IMR-90 (cell line): ENCODE data around the gene MYO10. TPM values are rescaled to one million over a fixed set of nuclear protein-coding genes. Genes with fewer than 3 reads are reported as not detected.

Source experiments
- ATAC-seq: fragments of 200-7000 bp; cut with Tn5 transposase; 2 replicates; pipeline ENCODE4 v1.9.1; 2020; ENCODE audit warnings: low read depth, mild to moderate bottlenecking, moderate library complexity
- BruUV-seq: library from RNA; stranded (reverse); fragments of 400-500 nt; replicated peaks from 2 replicates; lab custom pipeline; 2021; lab: Mats Ljungman, UMichigan
- CTCF ChIA-PET: fragments of 300-600 bp; formaldehyde crosslinking; extraction: SDS; loops from one replicate; lab custom pipeline; 2021; ENCODE audit warnings: antibody characterized with exemption; lab: Yijun Ruan, JAX
- POLR2A ChIA-PET: fragments of 300-600 bp; sonication (Branson Sonifier 250); formaldehyde crosslinking; loops from one replicate; lab custom pipeline; 2022; ENCODE audit warnings: antibody characterized with exemption; ENCODE audit not compliant: unreplicated experiment; lab: Charles Lee
- DNase-seq: peaks from one replicate; pipeline ENCODE4 v3.0.0; 2013
- H2AFZ ChIP-seq: replicated peaks from 2 replicates; pipeline ENCODE3; 2013; ENCODE audit warnings: low read length, mild to moderate bottlenecking; ENCODE audit not compliant: poor library complexity
- H2AK5ac ChIP-seq: 2 replicates; pipeline ENCODE4 v1.6.1; 2013; ENCODE audit warnings: low read depth, low read length, inconsistent platforms
- H2AK9ac ChIP-seq: replicated peaks from 2 replicates; pipeline ENCODE3; 2013; ENCODE audit warnings: mild to moderate bottlenecking, low read depth, low read length, moderate library complexity; ENCODE audit not compliant: poor library complexity
- H2BK120ac ChIP-seq: 2 replicates; pipeline ENCODE4 v1.6.1; 2013; ENCODE audit warnings: low read depth, low read length, inconsistent platforms
- H2BK15ac ChIP-seq: 3 replicates; pipeline ENCODE4 v1.6.1; 2013; ENCODE audit warnings: low read depth, low read length, inconsistent platforms
- H2BK20ac ChIP-seq: 2 replicates; pipeline ENCODE4 v1.6.1; 2013; ENCODE audit warnings: low read depth, mild to moderate bottlenecking, inconsistent platforms, low read length, moderate library complexity
- H2BK5ac ChIP-seq: 2 replicates; pipeline ENCODE4 v1.6.1; 2013; ENCODE audit warnings: mild to moderate bottlenecking, low read depth, low read length, inconsistent platforms; ENCODE audit not compliant: poor library complexity, severe bottlenecking
- H3K14ac ChIP-seq: replicated peaks from 2 replicates; pipeline ENCODE4 v1.6.1; 2013; ENCODE audit warnings: low read depth, low read length, inconsistent platforms
- H3K18ac ChIP-seq: 2 replicates; pipeline ENCODE4 v1.6.1; 2013; ENCODE audit warnings: low read depth, low read length, control low read depth
- H3K23ac ChIP-seq: 2 replicates; pipeline ENCODE4 v1.6.1; 2013; ENCODE audit warnings: low read depth, low read length, inconsistent platforms
- H3K27ac ChIP-seq: 2 replicates; pipeline ENCODE4 v1.5.1; 2013; ENCODE audit warnings: mild to moderate bottlenecking, control low read depth, low read length; ENCODE audit not compliant: insufficient read depth
- H3K27me3 ChIP-seq: 2 replicates; pipeline ENCODE4 v1.6.1; 2013; ENCODE audit warnings: low read length; ENCODE audit not compliant: control insufficient read depth, insufficient read depth
- H3K36me3 ChIP-seq: 2 replicates; pipeline ENCODE4 v1.6.1; 2013; ENCODE audit warnings: low read length, mixed read lengths; ENCODE audit not compliant: control insufficient read depth, insufficient read depth
- H3K4ac ChIP-seq: 2 replicates; pipeline ENCODE4 v1.6.1; 2013; ENCODE audit warnings: low read depth, low read length, inconsistent platforms
- H3K4me1 ChIP-seq: 2 replicates; pipeline ENCODE4 v1.6.1; 2013; ENCODE audit warnings: low read length, mixed read lengths; ENCODE audit not compliant: control insufficient read depth, insufficient read depth
- H3K4me2 ChIP-seq: 2 replicates; pipeline ENCODE4 v1.6.1; 2013; ENCODE audit warnings: low read depth, mild to moderate bottlenecking, control low read depth, low read length, moderate library complexity
- H3K4me3 ChIP-seq: 2 replicates; pipeline ENCODE4 v1.5.1; 2013; ENCODE audit warnings: low read depth, mild to moderate bottlenecking, control low read depth, low read length, moderate library complexity; ENCODE audit not compliant: insufficient read depth
- H3K56ac ChIP-seq: 2 replicates; pipeline ENCODE4 v1.6.1; 2013; ENCODE audit warnings: low read length, inconsistent platforms; ENCODE audit not compliant: insufficient read depth; ENCODE audit errors: extremely low read depth
- H3K79me1 ChIP-seq, 2 experiments: 2 replicates each; pipeline ENCODE4 v1.6.1; 2013; ENCODE audit warnings: low read length in 2 of 2, inconsistent platforms in 1 of 2, low read depth in 1 of 2
- H3K9ac ChIP-seq: 2 replicates; pipeline ENCODE4 v1.6.1; 2013; ENCODE audit warnings: low read depth, low read length, control low read depth
- H3K9me1 ChIP-seq: 2 replicates; pipeline ENCODE4 v1.6.1; 2013; ENCODE audit warnings: low read length, inconsistent platforms; ENCODE audit not compliant: insufficient read depth
- H3K9me3 ChIP-seq: 2 replicates; pipeline ENCODE4 v1.6.1; 2013; ENCODE audit warnings: low read length; ENCODE audit not compliant: control insufficient read depth, insufficient read depth
- H4K20me1 ChIP-seq: 2 replicates; pipeline ENCODE4 v1.6.1; 2013; ENCODE audit warnings: low read length, inconsistent platforms; ENCODE audit not compliant: insufficient read depth
- H4K5ac ChIP-seq: 2 replicates; pipeline ENCODE4 v1.6.1; 2013; ENCODE audit warnings: mild to moderate bottlenecking, low read depth, low read length, control low read depth
- H4K8ac ChIP-seq, 2 experiments: 2 replicates each; pipeline ENCODE4 v1.6.1; 2013; ENCODE audit warnings: low read depth in 2 of 2, low read length in 2 of 2, control low read depth in 1 of 2, inconsistent platforms in 1 of 2
- H4K91ac ChIP-seq: 2 replicates; pipeline ENCODE4 v1.6.1; 2013; ENCODE audit warnings: low read depth, low read length, inconsistent platforms; ENCODE audit not compliant: insufficient read depth
- BHLHE40 ChIP-seq: fragments of 150-350 bp; IDR thresholded peaks from 2 replicates; pipeline ENCODE4 v1.6.1; 2016; ENCODE audit warnings: mild to moderate bottlenecking, low read depth, low read length
- NFE2L2 ChIP-seq: fragments of 150-350 bp; IDR thresholded peaks from 2 replicates; pipeline ENCODE4 v1.6.1; 2016; ENCODE audit warnings: low read depth, mild to moderate bottlenecking, low read length
- RCOR1 ChIP-seq: IDR thresholded peaks from 2 replicates; pipeline ENCODE4 v1.6.1; 2012; ENCODE audit warnings: mild to moderate bottlenecking, low read length, improper control_type of control experiment; ENCODE audit not compliant: insufficient replicate concordance
- USF2 ChIP-seq: fragments of 150-350 bp; IDR thresholded peaks from 2 replicates; pipeline ENCODE4 v1.6.1; 2017; ENCODE audit warnings: mild to moderate bottlenecking, antibody characterized with exemption, low read length, low read depth
- WGBS, 2 experiments: methylation state at CpG; one replicate each; pipeline versions ENCODE4 v1.1.5 to v1.1.7; 2013; ENCODE audit warnings: missing lambda C conversion rate in 2 of 2; ENCODE audit not compliant: insufficient read length in 1 of 2; ENCODE audit errors: extremely low coverage in 2 of 2; 5-methylcytosine and 5-hydroxymethylcytosine counted together
- dilution Hi-C: fragments of 300-500 bp; cut with HindIII; formaldehyde crosslinking; loops from one replicate; pipeline ENCODE4 v1.14.3; 2018; ENCODE audit warnings: low sequenced_read_pairs; ENCODE audit not compliant: unreplicated experiment
- in situ Hi-C: fragments of 300-500 bp; cut with MboI; formaldehyde crosslinking; loops from 3 replicates; pipeline ENCODE4 v1.14.3; 2019; ENCODE audit warnings: low sequenced_read_pairs, inconsistent platforms, mixed read lengths
- intact Hi-C: fragments of 100-400 bp; cut with micrococcal nuclease; formaldehyde crosslinking; loops from 2 replicates; pipeline ENCODE4 v1.10.0; 2022
- polyA plus RNA-seq, 3 experiments: library from polyadenylated mRNA; depleted of rRNA; stranded (reverse); fragments of >200 nt; gene quantifications; 2 replicates each; pipeline ENCODE4 v1.2.3, GENCODE V29; 2012; ENCODE audit warnings: low replicate concordance in 1 of 3
- total RNA-seq: library from RNA; depleted of rRNA; stranded (reverse); fragments of >200 nt; gene quantifications from 2 replicates; pipeline ENCODE4 v1.2.3, GENCODE V29; 2012

Gene MYO10
- total and polyA plus RNA-seq, 2 of the 4 experiments (the other 2 are of a cell fraction): 39.9 to 115 TPM

DNA sequence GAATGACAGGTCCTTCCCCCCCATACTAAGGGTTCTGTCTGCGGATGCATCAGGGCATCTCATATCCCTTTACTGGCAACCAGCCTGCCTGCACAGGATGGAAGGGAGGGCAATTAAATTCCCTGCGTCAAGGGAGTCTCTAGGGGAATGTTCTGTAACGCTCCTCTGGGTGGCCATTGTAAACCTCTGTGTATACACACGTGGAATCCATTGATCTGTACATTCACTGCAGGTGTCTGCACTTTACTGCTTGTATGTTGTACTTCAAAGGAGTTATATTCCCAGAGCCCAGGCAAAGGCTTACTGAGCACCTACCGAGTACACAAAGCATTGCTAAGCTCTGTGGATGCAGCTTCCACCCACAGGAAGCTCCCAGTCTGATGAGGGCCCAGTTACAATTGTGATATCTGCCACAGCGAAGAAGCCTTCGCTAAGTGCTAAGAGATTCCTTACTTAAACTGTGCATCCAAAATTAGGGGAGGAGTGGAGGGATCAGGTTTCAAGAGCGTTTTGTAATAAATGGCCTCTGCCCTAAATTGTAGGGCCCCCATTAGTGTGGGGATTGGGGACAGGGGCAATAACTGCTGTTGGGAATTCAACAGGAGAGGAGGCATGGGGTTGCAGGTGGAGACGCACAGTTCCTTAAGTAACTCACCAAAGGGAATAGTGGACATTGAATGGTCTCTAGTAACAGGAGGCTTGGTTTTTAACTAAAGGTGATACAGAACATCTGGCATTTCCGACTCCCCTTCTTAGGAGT, 317.8 kb downstream of the MYO10 start:
- CTCF ChIA-PET: interaction anchor here (0.6 kb wide), 1 partner anchor 9 kb away, joined by 3 read pairs; no protein-coding TSS in a partner anchor
- H3K14ac ChIP-seq: no peak overlapping the region
- H3K4me3 ChIP-seq: no peak overlapping the region
- intact Hi-C loops (no loop called here), in situ Hi-C loops (no loop called here), dilution Hi-C loops (no loop called here)
- H4K91ac ChIP-seq: no peak overlapping the region
- no peak overlapping the region for H2BK120ac ChIP-seq
- H3K36me3 ChIP-seq: no peaks in the 10 kb centered on the region
- H2BK20ac ChIP-seq: no peak overlapping the region
- no peak overlapping the region for H2BK15ac ChIP-seq
- H2BK5ac ChIP-seq: no peak overlapping the region
- H3K4me1 ChIP-seq: peaks cover 2% of the 10 kb centered on the region; the same call in 1 of the 2 replicates
- H4K5ac ChIP-seq: no peak overlapping the region
- peaks cover 58% of the 10 kb centered on the region for H3K27me3 ChIP-seq
- H3K4ac ChIP-seq: no peak overlapping the region
- no peak overlapping the region for H3K27ac ChIP-seq
- no peaks in the 10 kb centered on the region for H4K20me1 ChIP-seq
- H3K9me3 ChIP-seq: no peaks in the 10 kb centered on the region
- no peak for ATAC-seq
- no peaks in the 10 kb centered on the region for H3K79me1 ChIP-seq
- no peak overlapping the region for H2AK9ac ChIP-seq
- POLR2A ChIA-PET: no interaction called here
- H3K56ac ChIP-seq: no peak overlapping the region
- H3K9me1 ChIP-seq: no peaks in the 10 kb centered on the region
- H3K9ac ChIP-seq: no peak overlapping the region
- no peak for DNase-seq
- no peak overlapping the region for H4K8ac ChIP-seq
- no peak overlapping the region for H3K23ac ChIP-seq
- H2AFZ ChIP-seq: no peak overlapping the region
- no TSS peak for BruUV-seq
- H3K18ac ChIP-seq: no peak overlapping the region
- TF ChIP-seq BHLHE40 (no peak), NFE2L2 (no peak), RCOR1 (no peak), USF2 (no peak)
- WGBS, 2 experiments: no CpG with 5 or more reads among the region's 10 CpGs
- H2AK5ac ChIP-seq: no peak overlapping the region
- no peak overlapping the region for H3K4me2 ChIP-seq
